GM18520 (cell line): ENCODE measurements around the gene DCD.
"Not testable (repeated sequence)": the region's sequence is repeated elsewhere in the genome, so short reads cannot be mapped to it uniquely, and the experiment has no call there.

Experiments used
- ATAC-seq: cut with Tn5 transposase; IDR thresholded peaks from one replicate; pipeline ENCODE4 v1.9.1; 2021; ENCODE audit not compliant: unreplicated experiment

DCD gene

DNA sequence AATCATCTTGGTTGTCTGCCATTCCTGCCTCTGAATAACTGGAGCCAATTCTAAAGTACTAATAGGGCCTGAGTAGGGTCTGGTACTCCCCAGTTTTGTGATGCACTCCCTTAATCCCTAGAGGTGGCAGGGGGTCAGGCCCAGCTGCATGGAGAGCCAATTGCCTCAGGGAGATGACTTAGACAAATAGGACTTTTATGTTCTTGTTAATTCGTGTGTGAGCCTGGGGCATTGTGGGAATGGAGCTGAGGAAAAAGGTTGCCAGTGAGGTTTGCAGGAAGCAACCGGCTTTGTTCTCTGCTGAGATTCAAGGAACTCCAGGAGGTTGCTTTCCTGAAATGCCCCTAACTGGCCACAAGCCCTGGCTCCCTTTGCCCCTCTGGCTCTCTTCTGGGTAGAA, 6.8 kb upstream of the DCD start:
- no peak for ATAC-seq

DNA sequence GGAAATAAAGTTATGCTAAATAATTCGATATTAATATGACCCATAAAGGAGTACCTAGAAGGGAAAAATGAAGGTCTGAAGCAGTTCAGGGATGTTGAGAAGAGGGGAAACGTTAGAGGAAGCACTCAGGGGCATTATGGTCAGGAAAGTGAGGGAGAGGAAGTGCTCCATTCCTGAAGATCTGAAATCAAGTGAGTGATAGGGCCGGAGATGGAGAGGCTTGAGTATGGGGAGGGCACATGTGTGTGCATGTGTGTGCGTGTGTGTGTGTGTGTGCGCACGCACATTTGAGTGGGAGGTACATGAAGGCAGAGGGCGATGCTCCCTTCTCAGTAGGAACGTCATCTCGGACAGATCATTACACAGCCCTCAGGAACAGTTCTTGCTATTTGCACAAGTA, 4.9 kb upstream of the DCD start:
- ATAC-seq, result no peak

DNA sequence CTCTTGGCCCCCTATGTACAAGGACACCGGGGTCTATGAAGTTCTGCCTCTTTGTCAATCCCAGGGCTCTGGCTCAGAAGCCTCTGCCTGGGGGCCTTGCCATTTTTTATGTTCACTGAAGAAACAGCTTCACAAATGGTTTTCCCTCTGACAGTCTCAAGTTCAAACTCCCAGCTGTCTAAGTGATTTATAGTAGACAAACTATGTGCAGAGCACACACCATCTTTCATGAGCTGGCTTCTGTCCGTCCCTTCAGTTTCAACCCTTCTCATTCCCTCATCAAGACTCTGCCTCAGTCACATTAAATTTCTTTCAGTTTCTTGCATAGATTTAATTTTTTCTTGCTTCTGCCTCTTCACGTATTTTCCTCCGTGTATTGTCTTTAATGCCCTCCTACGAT, 2.7 kb upstream of the DCD start:
- ATAC-seq, result no peak

DNA sequence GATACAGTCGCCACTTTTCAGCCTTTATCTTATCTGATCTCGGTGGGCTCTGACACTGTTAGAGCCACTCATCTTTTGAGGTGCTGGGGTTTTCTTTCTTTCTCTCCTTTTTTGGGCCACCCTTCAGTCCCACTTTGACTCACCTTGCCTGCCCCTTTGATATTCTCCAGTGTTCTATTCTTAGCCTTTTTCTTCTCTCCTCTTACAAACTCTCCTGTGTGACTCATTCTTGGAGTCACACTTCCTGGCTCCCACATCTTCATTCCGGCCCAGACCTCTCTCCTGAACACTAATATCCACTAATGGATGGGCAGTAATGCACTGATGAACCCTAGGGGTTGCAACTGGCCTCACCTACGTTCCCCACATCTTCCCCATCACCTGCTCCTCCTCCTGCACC, 2.2 kb upstream of the DCD start:
- no peak for ATAC-seq

DNA sequence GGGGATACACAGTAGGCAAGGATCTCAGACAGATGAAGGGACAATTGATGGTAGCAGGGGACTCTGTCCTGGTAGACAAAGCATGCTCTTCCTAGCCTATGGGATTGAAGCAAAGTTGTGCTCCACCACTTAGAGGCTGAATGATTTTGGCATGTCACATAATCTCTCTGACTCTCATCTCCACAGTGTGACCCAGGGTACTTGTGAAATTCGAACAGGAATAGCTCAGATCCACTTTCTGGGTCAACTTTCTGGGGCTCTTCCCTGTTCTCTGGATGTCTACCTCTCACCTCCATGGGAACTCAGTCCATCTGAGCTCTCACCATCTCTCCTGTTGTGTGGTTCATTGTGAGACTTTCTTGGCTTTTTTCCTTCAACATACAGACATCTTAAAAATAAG, 1.7 kb upstream of the DCD start:
- no peak for ATAC-seq

DNA sequence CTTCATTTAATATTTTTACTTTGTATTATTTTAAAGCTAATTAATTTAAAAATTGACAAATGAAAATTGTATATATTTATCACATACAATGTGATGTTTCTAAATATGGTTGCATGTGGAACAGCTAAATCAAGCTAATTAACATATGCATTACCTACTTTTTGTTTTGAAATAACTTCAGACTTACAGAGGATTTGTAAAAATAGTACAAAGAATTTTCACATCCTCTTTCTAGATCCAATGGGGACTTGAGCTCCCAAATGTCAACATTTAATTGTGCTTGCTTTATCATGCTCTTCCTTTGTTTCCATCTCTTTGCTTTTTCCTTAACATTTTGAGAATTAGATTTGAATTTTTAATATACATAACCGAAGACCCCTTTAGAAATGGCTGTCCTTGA, 6.6 kb downstream of the DCD start:
- ATAC-seq, result no peak

DNA sequence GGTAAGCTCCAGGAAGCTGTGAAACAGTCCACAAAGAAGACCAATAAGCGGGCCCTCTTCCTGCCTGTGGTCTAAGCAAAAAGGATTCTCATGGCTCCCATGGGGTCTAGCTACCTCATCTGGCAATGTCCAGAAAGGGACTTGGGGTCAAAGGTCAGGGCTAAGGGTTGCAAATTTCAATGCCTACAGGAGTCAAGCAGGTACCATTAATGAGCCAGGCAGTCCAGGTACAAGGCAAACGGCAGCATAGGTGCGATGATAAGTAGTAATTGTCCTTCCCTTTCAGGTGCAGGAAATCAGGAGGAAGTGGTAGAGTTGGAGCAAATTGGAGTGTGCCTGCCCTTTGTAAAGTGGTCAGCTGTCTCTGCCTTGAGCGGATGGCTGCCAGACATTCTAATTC, 7.1 kb downstream of the DCD start:
- ATAC-seq, result no peak

DNA sequence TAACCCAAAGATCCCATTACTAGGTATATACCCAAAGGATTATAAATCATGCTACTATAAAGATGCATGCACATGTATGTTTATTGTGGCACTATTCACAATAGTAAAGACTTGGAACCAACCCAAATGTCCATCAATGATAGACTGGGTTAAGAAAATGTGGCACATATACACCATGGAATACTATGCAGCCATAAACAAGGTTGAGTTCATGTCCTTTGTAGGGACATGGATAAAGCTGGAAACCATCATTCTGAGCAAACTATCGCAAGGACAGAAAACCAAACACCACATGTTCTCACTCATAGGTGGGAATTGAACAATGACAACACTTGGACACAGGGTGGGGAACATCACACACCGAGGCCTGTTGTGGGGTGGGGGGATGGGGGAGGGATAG, 9.1 kb downstream of the DCD start:
- not testable (repeated sequence) for ATAC-seq

DNA sequence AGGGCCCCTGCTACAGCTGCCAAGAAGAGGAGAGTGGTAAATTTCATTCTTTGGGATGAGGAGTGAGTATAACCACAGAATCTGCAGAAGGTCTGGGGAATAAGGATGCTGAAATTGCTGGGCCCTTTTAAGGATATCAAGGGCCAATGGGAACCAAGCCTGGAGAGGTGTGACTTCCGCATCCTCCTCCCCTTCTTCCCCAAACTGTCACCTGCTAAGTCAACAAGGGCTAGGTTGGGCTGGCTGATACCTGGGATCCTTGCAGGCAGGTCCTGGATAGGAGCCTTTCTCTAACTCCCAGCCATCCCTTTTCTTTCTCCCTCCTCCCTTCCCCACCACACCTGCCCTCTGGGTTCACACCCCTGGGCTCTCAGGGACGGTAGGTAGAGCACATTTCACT, 13.4 kb downstream of the DCD start, which contains the start of gene LACRT:
TSS of gene LACRT (minus strand) at position 101 of the 400 bp plus-strand sequence. CDS start at position 47, 54 bp downstream.
- no peak for ATAC-seq

DNA sequence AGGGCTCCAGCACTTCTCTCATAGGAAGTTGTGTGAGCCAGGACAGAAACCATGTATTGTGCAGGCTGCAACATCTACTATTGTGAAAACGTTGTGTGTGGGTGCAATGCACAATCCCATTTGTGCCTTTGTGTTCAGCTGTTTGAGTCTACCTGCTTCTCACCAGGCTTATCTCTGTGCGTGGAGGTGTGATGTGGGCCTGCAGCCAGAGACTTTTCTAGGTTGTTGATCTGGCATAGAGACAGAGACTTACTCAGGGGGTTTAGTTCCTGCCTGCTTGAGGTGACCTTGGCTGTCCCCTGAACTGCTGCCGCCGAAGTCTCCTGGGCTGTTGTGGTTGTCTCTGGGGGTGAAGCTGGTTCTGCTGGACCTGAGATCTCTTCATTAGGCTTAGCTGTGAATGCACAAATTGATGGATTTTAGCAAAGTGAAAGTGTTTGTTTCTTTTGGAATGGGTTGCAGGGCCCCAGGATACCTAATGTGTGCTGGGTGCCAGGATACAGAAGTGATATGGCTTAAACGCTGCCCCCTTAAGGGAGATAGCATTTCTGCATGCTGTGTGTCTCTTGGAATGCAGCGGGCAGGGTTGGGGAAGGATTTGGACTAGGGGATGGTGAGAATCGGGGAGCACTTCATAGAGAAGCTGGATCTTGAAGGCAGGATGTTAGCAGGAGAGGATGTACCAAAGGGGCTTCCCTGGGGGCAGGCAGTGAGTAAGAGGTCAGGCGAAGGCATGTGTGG, 16.0 kb downstream of the DCD start:
- no peak for ATAC-seq

DNA sequence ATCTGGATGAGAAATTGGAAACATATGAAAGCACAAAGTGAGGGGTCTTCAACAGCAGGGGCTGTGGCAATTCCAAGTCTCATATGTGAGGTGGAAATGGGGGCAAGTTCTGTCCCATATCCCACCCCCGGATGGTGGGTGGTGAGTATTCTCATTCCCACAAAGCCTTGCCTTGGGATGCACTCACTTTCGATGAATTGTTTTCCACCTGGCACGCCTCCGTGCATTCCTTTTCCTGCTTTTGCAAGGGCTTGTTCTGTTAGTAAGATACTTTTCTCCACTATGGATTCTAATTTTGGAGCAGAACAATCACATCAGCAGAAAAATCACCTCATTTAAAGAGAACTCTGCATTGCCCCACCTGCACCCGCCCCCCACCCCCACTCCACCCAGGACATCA, 16.6 kb downstream of the DCD start:
- ATAC-seq, result no peak

DNA sequence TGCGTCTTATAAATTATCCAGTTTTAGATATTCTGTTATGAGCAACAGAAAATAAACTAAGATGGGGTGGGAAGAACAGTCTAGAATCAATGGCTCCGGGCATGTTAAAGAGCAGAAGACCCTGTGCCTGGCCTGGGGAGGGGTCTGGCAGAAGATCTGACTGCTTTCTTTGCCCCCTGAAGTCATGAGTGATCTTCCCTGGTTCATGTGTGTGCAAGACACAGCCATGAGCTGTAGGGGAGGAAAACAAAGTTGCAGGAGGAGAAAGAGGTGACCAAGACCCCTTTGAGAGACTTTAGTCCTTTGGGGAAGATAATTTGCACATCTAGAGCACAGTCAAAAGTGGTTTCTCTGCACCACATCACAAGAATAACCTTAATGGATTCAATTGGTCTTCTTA, 18.2 kb downstream of the DCD start:
- ATAC-seq, result no peak

DNA sequence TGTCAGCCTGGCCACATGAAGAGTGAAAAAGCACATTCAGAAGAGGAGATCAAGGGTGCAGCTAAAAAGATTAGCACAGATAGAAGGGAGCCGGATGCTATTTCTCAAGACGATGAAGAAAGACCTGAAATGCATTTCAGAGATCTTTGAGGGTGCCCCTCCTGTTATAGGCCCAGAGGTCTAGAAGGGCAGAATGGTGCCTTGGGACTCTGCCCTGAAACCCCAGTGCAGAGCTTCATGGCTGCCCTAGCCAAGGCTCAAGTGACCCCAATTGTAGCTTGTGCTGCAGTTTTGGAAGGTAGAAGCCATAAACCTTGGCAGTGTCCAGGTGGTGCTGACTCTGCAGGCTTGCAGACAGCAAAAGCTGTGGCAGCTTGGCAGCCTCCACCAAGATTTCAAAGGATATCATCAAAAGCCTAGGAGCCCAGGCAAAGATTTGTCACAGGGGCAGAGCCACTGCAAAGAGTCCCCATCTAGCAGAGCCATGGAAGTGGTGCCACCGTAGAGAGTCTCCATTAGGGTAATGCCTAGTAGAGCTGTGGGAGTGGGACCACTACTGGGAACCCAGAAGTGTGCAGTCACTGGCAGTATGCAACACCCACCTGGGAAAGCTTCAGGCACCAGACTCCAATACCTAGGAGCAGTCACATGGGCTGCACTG, 19.8 kb downstream of the DCD start:
- no peak for ATAC-seq

DNA sequence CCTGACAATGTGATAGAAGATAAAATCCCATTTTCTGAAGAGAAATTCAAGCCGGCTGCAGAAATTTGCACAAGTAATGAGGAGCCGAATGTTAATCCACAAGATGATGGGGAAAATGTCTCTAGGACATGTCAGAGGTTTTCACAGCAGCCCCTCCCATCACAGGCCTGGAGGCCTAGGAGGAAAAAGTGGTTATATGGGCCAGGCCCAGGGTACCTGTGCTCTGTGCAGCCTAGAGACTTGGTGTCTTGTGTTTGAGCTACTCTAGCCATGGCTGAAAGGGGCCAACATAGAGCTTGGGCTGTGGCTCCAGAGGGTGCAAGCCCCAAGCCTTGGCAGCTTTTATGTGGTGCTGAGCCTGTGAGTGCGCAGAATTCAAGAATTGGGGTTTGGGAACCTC, 20.9 kb downstream of the DCD start:
- no peak for ATAC-seq

DNA sequence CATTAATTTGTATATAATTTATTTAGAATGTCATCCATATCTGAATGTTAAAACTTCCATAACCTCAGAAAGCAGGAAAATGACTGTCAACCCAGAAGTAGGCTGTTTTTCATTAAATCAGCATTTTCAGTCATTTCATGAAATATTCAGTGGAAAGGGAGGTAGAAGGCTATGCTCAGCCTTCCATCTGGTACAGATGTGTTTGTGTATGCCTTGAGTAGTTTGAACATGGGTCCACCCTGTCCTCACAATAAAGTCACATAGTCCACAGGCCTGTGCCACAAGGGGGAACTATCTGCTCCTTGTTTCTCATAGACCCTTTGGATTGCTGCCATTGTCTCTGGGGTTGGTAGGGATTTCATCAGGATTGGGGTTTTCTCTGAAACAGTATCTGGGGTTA, 22.6 kb downstream of the DCD start:
- no peak for ATAC-seq

DNA sequence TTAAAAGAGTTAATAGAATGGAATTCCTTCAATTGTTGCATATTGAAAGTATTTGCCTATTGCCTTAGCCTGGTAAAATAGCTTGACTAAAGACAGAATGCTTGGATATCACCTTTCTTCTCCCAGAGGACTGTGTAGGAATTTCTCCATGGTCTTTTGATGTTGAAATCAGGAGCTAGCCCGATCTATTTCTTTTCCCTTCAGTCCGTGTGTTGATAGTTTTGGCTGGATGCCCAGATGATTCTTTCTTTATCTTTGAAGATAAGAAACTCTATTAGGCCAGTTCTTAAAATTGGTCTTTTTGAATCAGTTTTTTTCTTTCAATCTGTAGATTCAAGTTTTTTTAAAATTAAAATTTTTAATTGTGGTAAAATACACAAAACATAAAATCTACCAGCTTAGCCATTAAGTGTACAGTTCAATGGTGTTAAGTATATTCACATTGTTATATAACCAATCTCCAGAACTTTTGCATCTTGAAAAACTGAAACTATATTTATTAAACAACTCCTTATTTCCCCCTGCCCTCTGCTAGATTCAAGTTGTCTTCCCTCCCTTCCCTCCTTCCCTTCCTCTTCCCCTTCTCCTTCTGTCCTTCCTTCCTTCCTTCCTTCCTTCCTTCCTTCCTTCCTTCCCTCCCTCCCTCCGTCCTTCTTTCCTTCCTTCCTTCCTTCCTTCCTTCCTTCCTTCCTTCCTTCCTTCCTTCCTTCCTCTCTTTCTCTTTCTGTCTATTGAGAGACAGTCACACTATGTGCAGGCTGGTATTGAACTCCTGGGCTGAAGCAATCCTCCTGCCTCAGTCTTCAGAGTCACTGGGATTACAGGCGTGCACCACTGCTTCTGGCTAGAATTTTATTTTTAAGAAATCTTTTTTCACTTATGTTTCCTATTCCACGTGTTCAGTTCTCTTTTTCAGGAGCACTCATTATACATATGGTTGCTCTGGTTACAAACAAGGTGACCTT, 23.6 kb downstream of the DCD start:
- ATAC-seq, result no peak

DNA sequence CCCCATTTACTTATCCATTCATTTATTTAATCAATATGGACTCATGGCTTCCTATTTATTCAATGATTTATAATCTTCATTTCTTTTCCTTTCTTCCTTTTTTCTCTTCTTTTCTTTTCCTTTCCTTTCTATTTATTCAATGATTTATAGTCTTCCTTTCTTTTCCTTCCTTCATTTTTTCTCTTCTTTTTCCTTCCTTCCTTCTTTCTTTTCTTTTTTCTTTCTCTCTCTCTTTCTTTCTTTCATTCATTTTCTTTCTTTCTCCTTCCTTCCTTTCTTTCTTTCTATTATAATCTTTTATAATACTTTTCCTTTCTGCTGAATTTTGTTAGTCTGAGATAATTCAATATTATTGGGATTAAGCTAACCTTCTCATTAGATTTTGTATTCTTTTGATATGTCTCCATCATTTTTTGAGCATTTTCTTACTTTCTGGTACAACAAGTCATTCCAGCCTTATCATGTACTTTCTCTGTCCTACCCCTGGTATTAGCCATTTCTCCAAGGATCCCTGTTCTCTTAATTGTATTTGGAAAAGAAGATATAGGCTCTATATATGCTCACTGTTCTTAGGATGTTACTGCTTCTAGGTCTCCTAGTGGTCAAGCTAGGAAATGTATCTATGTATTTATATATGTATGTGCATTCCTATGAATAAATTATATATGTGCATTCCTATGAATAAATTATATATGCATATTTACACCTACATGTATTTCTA, 25.5 kb downstream of the DCD start:
- no peak for ATAC-seq

DNA sequence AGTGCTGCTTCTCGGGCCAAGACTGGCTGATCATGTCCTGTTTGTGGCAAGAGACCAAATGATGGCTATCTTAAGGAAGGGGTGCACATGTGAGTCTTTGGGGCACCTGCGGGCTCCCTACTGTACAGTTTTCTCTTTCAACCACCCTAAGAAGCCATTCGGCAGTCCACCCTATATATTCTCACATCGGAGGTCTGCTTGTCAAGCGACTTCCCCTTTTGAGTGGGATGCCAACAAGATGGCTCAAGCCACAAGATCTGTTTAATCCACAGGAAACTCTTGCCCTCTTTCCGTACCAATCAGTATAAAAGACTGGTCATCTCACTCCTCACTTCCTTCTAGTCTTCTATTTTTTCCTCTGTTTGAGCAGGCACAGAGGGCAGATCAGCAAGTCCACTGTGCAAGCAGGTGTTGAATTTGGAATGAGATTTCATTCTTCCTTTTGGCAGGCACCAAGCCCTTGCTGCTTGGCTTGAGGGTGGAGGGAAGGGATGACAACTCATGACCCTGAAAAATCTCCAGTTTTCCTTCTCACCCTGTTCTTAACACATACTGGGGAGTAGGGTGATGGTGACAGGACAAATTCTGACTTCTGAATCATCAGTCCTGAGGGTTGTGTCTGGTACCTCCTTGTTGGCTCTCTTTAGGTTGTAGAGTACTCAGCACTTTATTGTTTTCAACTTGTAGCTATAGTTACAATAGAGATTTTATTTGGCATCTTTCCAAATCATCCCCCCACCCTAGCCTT, 31.1 kb downstream of the DCD start:
- no peak for ATAC-seq

DNA sequence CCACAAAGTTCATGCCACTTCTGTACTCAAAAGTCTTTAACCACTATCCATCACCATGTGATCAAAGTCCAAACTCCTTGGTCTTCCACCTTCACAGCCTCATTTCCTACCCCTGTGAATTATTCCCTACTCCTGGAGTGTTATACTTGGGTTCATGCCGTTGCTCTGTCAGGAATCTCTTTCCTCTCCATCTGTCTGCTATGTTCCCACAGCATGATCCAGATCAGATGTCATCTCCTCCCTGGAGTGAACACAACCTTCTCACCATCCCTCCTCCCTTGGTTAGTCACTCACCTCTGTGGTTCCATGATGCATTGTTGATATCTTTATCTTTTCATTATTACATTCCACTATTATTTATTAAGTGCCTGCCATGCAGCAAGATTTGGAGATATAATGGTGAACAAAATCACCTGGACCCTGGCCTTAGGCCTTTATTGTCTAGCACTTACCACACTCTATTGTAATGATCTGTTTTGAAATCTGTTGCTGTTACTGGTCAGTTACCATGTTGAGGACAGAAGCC, 35.9 kb downstream of the DCD start:
- no peak for ATAC-seq

DNA sequence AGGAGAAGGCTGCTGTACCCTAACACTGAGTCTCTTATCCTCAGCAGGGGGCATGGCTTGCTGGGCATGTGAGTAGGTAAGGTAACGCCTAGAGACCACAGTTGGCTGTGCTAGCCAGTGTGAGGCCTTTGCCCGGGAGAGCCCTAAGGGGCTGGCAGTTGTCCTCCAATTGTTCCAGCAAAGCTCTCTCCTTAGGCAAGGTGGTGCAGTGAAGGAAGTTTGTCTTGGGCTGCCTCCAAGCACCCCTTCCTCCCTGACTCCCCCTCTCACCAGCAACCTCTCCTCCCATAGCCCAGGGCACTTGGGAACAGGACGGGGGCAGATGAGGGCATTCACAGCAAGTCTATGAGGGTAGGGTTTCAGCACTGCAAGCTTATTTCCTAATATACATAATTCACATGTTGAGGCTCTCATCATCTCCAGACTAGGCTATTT, 36.4 kb downstream of the DCD start:
- no peak for ATAC-seq
